ENCODE results near the gene BCL11B. TPM values are rescaled to one million over a fixed set of nuclear protein-coding genes. Genes with fewer than 3 reads are reported as not detected.

BCL11B gene
- total and polyA plus RNA-seq, 2 donors (not counting 1 experiment from before 2014, with no cell fraction given): 0.33 to 0.42 TPM

DNA sequence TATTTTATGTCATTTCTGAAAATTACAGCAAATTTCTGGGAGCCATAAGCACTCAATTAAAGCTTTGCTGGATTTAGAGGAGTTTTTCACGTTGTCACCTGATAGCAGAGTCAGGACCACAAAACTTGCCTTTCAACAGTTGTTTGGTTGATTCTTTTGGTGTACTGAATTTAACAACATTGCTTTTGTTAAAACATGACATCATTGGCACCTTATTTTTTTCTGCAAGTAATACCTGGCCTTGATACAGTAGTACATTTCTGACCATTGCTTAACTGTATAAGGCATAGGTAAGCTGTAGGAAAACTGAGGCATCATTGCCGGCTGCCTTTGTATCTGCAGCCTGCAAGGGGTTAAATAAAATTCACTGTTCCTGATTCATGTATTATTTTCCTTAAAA, 4.5 kb upstream of the BCL11B start:
- H3K9ac ChIP-seq (ENCODE audit: low read length): no peak overlapping the region
- H3K9me3 Mint-ChIP-seq (ENCODE audit: insufficient read depth): no peaks in the 10 kb centered on the region
- ChIA-PET POLR2A (no interaction called here), CTCF (interaction anchor here (1.0 kb wide), 1 partner anchor 10 kb away, joined by 4 read pairs; no protein-coding TSS in a partner anchor)
- H3K4me3 ChIP-seq (ENCODE audit: control extremely low read depth in 1 of 5, extremely low read depth in 1 of 5, insufficient read depth in 1 of 5, low read depth in 2 of 5, low read length in 4 of 5): no peak overlapping the region
- ATAC-seq (ENCODE audit: low read depth): no peak
- no peaks in the 10 kb centered on the region for H4K20me1 ChIP-seq (ENCODE audit: control insufficient read depth, insufficient read depth, low read length, poor library complexity, severe bottlenecking)
- TF ChIP-seq, protein P1, sequence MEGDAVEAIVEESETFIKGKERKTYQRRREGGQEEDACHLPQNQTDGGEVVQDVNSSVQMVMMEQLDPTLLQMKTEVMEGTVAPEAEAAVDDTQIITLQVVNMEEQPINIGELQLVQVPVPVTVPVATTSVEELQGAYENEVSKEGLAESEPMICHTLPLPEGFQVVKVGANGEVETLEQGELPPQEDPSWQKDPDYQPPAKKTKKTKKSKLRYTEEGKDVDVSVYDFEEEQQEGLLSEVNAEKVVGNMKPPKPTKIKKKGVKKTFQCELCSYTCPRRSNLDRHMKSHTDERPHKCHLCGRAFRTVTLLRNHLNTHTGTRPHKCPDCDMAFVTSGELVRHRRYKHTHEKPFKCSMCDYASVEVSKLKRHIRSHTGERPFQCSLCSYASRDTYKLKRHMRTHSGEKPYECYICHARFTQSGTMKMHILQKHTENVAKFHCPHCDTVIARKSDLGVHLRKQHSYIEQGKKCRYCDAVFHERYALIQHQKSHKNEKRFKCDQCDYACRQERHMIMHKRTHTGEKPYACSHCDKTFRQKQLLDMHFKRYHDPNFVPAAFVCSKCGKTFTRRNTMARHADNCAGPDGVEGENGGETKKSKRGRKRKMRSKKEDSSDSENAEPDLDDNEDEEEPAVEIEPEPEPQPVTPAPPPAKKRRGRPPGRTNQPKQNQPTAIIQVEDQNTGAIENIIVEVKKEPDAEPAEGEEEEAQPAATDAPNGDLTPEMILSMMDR (IDR thresholded peaks at IDR 0.05): no peak
- no peak for TF ChIP-seq EZH2 (IDR thresholded peaks at IDR 0.05; ENCODE audit: borderline replicate concordance, insufficient read depth, low read depth, low read length, poor library complexity, severe bottlenecking)
- peaks cover 19% of the 10 kb centered on the region for H3K4me1 Mint-ChIP-seq
- no peaks in the 10 kb centered on the region for H3K36me3 ChIP-seq (replicated peaks in 1 of 2; ENCODE audit: control extremely low read depth in 1 of 2, control insufficient read depth in 1 of 2, extremely low read depth in 1 of 2, insufficient read depth in 2 of 2, low read length in 1 of 2)
- H3K9me3 ChIP-seq (ENCODE audit: control extremely low read depth in 1 of 3, control insufficient read depth in 2 of 3, insufficient read depth in 1 of 3, low read length in 2 of 3): peaks cover 0 to 15% (median 0%) of the 10 kb centered on the region in 3 donors
- H3K4me2 ChIP-seq (replicated peaks; ENCODE audit: low read depth, low read length, poor library complexity, severe bottlenecking): no peak overlapping the region
- H3K79me2 ChIP-seq (ENCODE audit: control insufficient read depth, insufficient read depth, low read length): no peaks in the 10 kb centered on the region
- no peak overlapping the region for H3K27ac Mint-ChIP-seq
- intact Hi-C loops (cut with micrococcal nuclease): no loop called here
- H3K27ac ChIP-seq (ENCODE audit: low read length in 2 of 2): no peak overlapping the region
- H3K4me3 Mint-ChIP-seq: no peak overlapping the region
- H3K4me1 ChIP-seq (ENCODE audit: control insufficient read depth in 2 of 2, insufficient read depth in 2 of 2, low read length in 2 of 2): peaks cover 26 to 33% of the 10 kb centered on the region in 2 donors
- H3K27me3 ChIP-seq (replicated peaks in 1 of 4; ENCODE audit: control extremely low read depth in 1 of 4, control insufficient read depth in 3 of 4, insufficient read depth in 4 of 4, low read length in 3 of 4): peaks cover 0 to 62% (median 43%) of the 10 kb centered on the region in 4 experiments
- DNase-seq: no peak
- WGBS (ENCODE audit: insufficient coverage): no CpG with 5 or more reads among the region's 2 CpGs
- peaks cover 71% of the 10 kb centered on the region for H3K27me3 Mint-ChIP-seq
- H2AFZ ChIP-seq (ENCODE audit: insufficient read depth, low read depth, low read length, poor library complexity, severe bottlenecking): no peak overlapping the region

DNA sequence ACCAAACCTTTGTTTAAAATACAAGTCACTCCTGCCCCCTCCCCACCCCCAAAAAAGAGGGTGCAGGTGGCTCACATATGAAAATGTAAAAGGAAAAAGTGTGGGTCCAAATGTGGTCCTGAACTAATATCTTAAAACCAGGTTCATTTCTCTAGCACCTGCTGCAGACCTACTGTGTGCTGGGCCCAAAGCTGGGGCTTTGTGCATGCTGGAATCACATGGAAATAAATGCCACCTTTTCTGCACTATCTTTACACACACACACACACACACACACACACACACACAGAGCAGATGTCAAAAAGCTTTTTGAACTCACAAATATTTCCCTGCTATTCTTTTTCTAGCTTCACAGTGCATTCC, 3.2 kb upstream of the BCL11B start:
- ATAC-seq (ENCODE audit: low read depth): no peak
- no peak for DNase-seq
- no peaks in the 10 kb centered on the region for H4K20me1 ChIP-seq (ENCODE audit: control insufficient read depth, insufficient read depth, low read length, poor library complexity, severe bottlenecking)
- H2AFZ ChIP-seq (ENCODE audit: insufficient read depth, low read depth, low read length, poor library complexity, severe bottlenecking): no peak overlapping the region
- no peaks in the 10 kb centered on the region for H3K79me2 ChIP-seq (ENCODE audit: control insufficient read depth, insufficient read depth, low read length)
- CTCF ChIA-PET: interaction anchor here (1.3 kb wide), 1 partner anchor 9 kb away, joined by 4 read pairs; no protein-coding TSS in a partner anchor
- Mint-ChIP-seq H3K27ac (no peak overlapping the region), H3K4me1 (peaks cover 23% of the 10 kb centered on the region), H3K9me3 (ENCODE audit: insufficient read depth) (no peaks in the 10 kb centered on the region), H3K4me3 (peak overlapping the region; percentile 16), H3K27me3 (peaks cover 68% of the 10 kb centered on the region)
- no peaks in the 10 kb centered on the region for H3K36me3 ChIP-seq (replicated peaks in 1 of 2; ENCODE audit: control extremely low read depth in 1 of 2, control insufficient read depth in 1 of 2, extremely low read depth in 1 of 2, insufficient read depth in 2 of 2, low read length in 1 of 2)
- POLR2A ChIA-PET: no interaction called here
- peaks cover 0 to 64% (median 45%) of the 10 kb centered on the region in 4 experiments for H3K27me3 ChIP-seq (replicated peaks in 1 of 4; ENCODE audit: control extremely low read depth in 1 of 4, control insufficient read depth in 3 of 4, insufficient read depth in 4 of 4, low read length in 3 of 4)
- H3K4me3 ChIP-seq (ENCODE audit: control extremely low read depth in 1 of 5, extremely low read depth in 1 of 5, insufficient read depth in 1 of 5, low read depth in 2 of 5, low read length in 4 of 5): no peak overlapping the region
- H3K4me2 ChIP-seq (replicated peaks; ENCODE audit: low read depth, low read length, poor library complexity, severe bottlenecking): no peak overlapping the region
- H3K9ac ChIP-seq (ENCODE audit: low read length): no peak overlapping the region
- peaks cover 30 to 35% of the 10 kb centered on the region in 2 donors for H3K4me1 ChIP-seq (ENCODE audit: control insufficient read depth in 2 of 2, insufficient read depth in 2 of 2, low read length in 2 of 2)
- peaks cover 0 to 15% (median 0%) of the 10 kb centered on the region in 3 donors for H3K9me3 ChIP-seq (ENCODE audit: control extremely low read depth in 1 of 3, control insufficient read depth in 2 of 3, insufficient read depth in 1 of 3, low read length in 2 of 3)
- intact Hi-C loops (cut with micrococcal nuclease): no loop called here
- H3K27ac ChIP-seq (ENCODE audit: low read length in 2 of 2): no peak overlapping the region
- no peak for TF ChIP-seq EZH2 (IDR thresholded peaks at IDR 0.05; ENCODE audit: borderline replicate concordance, insufficient read depth, low read depth, low read length, poor library complexity, severe bottlenecking)
- TF ChIP-seq, protein P1 (IDR thresholded peaks at IDR 0.05): no peak
